ENCODE results near the gene FSIP1. TPM values are rescaled to one million over a fixed set of nuclear protein-coding genes. Genes with fewer than 3 reads are reported as not detected.

Gene FSIP1
- total RNA-seq, 2 donors from 2014 or later = 0.33 TPM; not detected in 1

GRCh38 chr15:39721893-39722292 lies 60.7 kb downstream of the FSIP1 start:
- TF ChIP-seq CTCF (IDR thresholded peaks at IDR 0.05) (no peak), POLR2A (IDR thresholded peaks at IDR 0.05) (no peak)
- Histone ChIP-seq H3K36me3 (replicated peaks in 1 of 2; ENCODE audit: insufficient read depth in 1 of 2, low read depth in 2 of 2) (no peaks in the 10 kb centered on the region), H3K27me3 (no peaks in the 10 kb centered on the region), H3K4me3 (no peak overlapping the region), H3K9me3 (no peaks in the 10 kb centered on the region), H3K4me1 (no peaks in the 10 kb centered on the region), H3K27ac (no peak overlapping the region)
- no peak for DNase-seq
- WGBS, 2 donors = 85 to 90% methylated on average over 6 of the region's 6 CpGs
- intact Hi-C loops (cut with DNase I) = no loop called here
- ATAC-seq = no peak

GRCh38 chr15:39720621-39721611 lies 61.7 kb downstream of the FSIP1 start:
- DNase-seq (no peak), ATAC-seq (no peak)
- intact Hi-C loops (cut with DNase I) = no loop called here
- Histone ChIP-seq H3K36me3 (replicated peaks in 1 of 2; ENCODE audit: insufficient read depth in 1 of 2, low read depth in 2 of 2) (no peaks in the 10 kb centered on the region), H3K4me3 (no peak overlapping the region), H3K4me1 (no peaks in the 10 kb centered on the region), H3K27me3 (no peaks in the 10 kb centered on the region), H3K27ac (no peak overlapping the region), H3K9me3 (no peaks in the 10 kb centered on the region)
- no peak for TF ChIP-seq CTCF (IDR thresholded peaks at IDR 0.05)
- no peak for TF ChIP-seq POLR2A (IDR thresholded peaks at IDR 0.05)
- WGBS, 2 donors = 77 to 86% methylated on average over 6 of the region's 6 CpGs

DNA sequence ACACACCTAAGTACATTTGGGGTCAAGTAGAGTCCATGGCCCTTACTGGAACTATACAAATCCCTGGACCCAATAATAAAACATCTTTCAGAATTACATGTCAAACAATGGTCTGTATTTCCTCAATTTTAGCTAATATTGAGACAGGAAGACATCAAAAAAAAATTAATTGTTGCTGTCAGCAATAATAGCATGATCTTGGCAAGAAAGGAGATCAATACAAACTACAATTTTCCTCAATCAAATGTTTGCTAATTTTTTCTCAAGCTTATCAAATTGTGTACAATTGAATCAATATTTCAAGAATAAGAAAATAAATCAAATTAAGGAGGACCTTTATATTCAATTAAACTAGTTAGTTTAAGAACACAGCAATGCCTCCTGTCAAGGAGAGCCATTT lies 62.6 kb downstream of the FSIP1 start:
- DNase-seq (no peak), ATAC-seq (no peak)
- intact Hi-C loops (cut with DNase I) = no loop called here
- TF ChIP-seq CTCF (IDR thresholded peaks at IDR 0.05) (no peak), POLR2A (IDR thresholded peaks at IDR 0.05) (no peak)
- Histone ChIP-seq H3K4me1 (no peaks in the 10 kb centered on the region), H3K9me3 (no peaks in the 10 kb centered on the region), H3K27me3 (no peaks in the 10 kb centered on the region), H3K36me3 (replicated peaks in 1 of 2; ENCODE audit: insufficient read depth in 1 of 2, low read depth in 2 of 2) (no peaks in the 10 kb centered on the region), H3K4me3 (no peak overlapping the region), H3K27ac (no peak overlapping the region)

DNA sequence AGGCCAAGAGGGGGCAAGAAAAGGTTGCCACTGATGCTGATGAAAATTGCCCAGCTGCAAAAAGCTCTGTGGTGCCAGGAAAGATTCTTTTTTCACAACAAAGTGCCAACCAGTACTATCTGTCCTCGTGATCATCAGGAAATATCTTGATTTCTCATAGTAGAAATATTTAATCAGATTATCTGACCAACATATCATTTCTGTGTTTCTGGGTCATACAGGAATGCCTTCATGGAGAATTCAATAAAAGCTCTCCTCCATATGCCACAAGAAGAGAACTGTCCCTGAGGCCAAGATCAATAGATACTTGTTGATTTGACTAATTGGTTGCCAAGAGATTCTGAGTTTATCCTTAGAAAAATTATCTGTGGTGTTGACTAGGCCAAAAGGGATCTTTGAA lies 63.5 kb downstream of the FSIP1 start:
- ATAC-seq = no peak
- no peak overlapping the region for H3K27ac ChIP-seq
- no peak overlapping the region for H3K4me3 ChIP-seq
- no peaks in the 10 kb centered on the region for H3K36me3 ChIP-seq (replicated peaks in 1 of 2; ENCODE audit: insufficient read depth in 1 of 2, low read depth in 2 of 2)
- H3K9me3 ChIP-seq = no peaks in the 10 kb centered on the region
- DNase-seq = no peak
- no peaks in the 10 kb centered on the region for H3K4me1 ChIP-seq
- no peak for TF ChIP-seq POLR2A (IDR thresholded peaks at IDR 0.05)
- TF ChIP-seq CTCF (IDR thresholded peaks at IDR 0.05) = no peak
- 70 to 79% methylated on average over 1 of the region's 1 CpG for WGBS, 2 donors
- H3K27me3 ChIP-seq = no peaks in the 10 kb centered on the region
- intact Hi-C loops (cut with DNase I) = no loop called here

GRCh38 chr15:39717134-39717533 lies 65.5 kb downstream of the FSIP1 start:
- H3K4me1 ChIP-seq = no peaks in the 10 kb centered on the region
- H3K4me3 ChIP-seq = no peak overlapping the region
- H3K9me3 ChIP-seq = no peaks in the 10 kb centered on the region
- intact Hi-C loops (cut with DNase I) = no loop called here
- ATAC-seq (no peak), DNase-seq (no peak)
- 88 to 95% methylated on average over 1 of the region's 1 CpG for WGBS, 2 donors
- H3K36me3 ChIP-seq (replicated peaks in 1 of 2; ENCODE audit: insufficient read depth in 1 of 2, low read depth in 2 of 2) = no peaks in the 10 kb centered on the region
- no peaks in the 10 kb centered on the region for H3K27me3 ChIP-seq
- no peak for TF ChIP-seq POLR2A (IDR thresholded peaks at IDR 0.05)
- no peak for TF ChIP-seq CTCF (IDR thresholded peaks at IDR 0.05)
- H3K27ac ChIP-seq = no peak overlapping the region

Measured in body of pancreas (tissue), 4 donors.